ENCODE measurements around the gene C11orf52.

DNA sequence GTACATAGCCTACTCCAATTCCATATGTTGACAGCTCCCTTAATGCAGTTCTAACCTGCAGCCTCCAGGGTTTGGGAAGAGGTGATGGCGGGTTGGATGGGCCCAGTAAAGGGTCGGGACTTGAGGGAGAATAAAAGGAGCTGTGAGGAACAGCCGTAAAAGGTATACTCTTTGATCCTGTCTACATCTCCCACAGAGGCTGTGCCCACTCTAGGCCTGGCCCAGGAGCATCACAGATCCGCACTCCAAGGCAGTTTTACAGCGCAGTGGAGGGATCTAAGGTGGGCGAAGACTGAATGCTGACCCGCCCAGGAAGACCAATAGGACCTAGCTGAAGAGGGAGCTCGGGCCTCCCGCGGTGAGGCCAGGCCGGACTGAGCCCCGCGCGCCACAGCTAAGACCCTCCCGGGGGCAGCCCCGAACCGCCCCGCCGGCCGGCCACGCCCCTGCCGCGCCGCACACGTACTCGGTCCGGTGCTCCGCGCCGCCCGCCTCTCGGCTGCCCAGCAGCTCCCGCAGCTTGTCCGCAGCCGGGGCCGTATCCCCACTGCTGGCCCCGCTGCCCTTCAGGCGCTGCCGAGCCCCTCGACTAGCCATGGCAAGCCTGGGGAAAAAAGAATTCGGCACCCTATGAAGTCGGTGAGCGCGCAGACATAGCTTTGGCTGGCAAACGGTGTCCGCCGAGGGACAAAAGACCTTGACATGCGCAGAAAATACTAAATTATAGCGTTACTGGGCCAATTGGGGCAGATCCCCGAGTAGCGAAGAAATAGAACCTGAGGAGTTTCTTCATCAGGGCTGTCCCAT lies 47.6 kb upstream of the C11orf52 start, which contains the start of gene ALG9:
- TF ChIP-seq POLR2A (IDR thresholded peaks at IDR 0.05): no peak
- TF ChIP-seq, protein P1, sequence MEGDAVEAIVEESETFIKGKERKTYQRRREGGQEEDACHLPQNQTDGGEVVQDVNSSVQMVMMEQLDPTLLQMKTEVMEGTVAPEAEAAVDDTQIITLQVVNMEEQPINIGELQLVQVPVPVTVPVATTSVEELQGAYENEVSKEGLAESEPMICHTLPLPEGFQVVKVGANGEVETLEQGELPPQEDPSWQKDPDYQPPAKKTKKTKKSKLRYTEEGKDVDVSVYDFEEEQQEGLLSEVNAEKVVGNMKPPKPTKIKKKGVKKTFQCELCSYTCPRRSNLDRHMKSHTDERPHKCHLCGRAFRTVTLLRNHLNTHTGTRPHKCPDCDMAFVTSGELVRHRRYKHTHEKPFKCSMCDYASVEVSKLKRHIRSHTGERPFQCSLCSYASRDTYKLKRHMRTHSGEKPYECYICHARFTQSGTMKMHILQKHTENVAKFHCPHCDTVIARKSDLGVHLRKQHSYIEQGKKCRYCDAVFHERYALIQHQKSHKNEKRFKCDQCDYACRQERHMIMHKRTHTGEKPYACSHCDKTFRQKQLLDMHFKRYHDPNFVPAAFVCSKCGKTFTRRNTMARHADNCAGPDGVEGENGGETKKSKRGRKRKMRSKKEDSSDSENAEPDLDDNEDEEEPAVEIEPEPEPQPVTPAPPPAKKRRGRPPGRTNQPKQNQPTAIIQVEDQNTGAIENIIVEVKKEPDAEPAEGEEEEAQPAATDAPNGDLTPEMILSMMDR (IDR thresholded peaks at IDR 0.05): no peak

Measured in lower leg skin (tissue), 3 donors.